ENCODE data around the gene KDM5B.

DNA sequence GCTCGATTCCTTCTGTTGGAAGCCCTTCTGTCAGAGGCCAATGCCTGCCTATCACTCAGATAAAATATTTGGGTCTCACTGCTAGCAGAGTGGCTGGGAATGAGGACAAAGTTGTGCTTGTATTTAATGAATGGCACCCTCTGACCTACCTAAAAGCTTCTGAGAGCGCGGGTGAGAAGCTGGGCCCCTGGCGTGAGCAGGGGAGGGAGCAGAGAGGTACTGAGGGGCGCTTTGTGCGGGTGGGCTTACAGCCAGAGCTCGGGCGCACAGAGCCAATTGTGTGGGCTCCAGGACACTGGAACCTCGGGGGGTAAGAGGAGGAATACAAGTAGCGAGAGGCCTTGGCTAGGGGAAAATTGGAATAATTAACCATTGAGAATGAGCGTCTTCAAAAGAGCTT lies 34.9 kb upstream of the KDM5B start:
- TF ChIP-seq POLR2A (IDR thresholded peaks at IDR 0.05; ENCODE audit: low read length): no peak
- no peak for TF ChIP-seq GATA1 (IDR thresholded peaks at IDR 0.05; ENCODE audit: low read depth, low read length)
